Right lobe of liver (tissue), 4 donors: ENCODE measurements around the gene SH3BP4.

Experiments used
- CTCF ChIP-seq, 4 donors: fragments of 200-600 bp in 3 of 4; fragments of 450-650 bp in 1 of 4; IDR thresholded peaks; one replicate each; pipeline versions ENCODE4 v1.5.1 to v1.8.0; 2016 to 2022; ENCODE audit warnings: antibody characterized with exemption in 4 of 4, mild to moderate bottlenecking in 2 of 4
- POLR2A ChIP-seq: fragments of 450-650 bp; IDR thresholded peaks from one replicate; pipeline ENCODE4 v1.6.1; 2017; ENCODE audit warnings: antibody characterized with exemption, mild to moderate bottlenecking
- donor health status: DM: no; HTN: no; CAD: no.
- donor health status: DM: no; HTN: no; CAD: no.
- donor health status: DM: no; HTN: yes; CAD: no.

DNA sequence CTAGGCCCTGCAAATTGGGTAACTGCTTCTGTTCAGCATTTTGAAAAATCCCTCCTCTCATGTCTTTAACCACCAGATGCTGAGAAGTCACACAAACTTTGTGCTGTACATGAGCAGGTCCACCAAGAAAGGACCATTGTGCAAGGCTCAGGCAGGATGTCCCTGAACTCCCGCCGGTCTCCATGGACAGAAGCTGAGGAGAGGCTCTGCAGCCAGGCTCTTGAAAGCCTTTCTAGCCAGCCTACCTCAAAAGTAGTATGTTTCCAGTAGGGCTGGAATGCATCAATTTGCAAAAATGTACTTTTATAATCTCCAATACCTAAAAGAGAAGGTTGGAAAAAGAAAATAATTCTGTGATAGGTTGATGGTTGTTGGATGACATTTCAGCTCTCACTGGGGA lies 47.0 kb upstream of the SH3BP4 start:
- TF ChIP-seq CTCF (IDR thresholded peaks at IDR 0.05) (no peak), POLR2A (no peak)
